HL-60 (cell line): ENCODE results near the gene NRXN2.
A peak's percentile ranks its signal among the peaks of the same experiment; 100 is the strongest.

Source experiments
- DNase-seq, 2 experiments: peaks; one replicate each; pipeline ENCODE4 v3.0.0-alpha.2; 2010 to 2020; ENCODE audit warnings: low read depth in 1 of 2, low spot score in 1 of 2
- H3K27ac ChIP-seq: fragments of 250-450 bp; sonication (Bioruptor Pico); replicated peaks from 2 replicates; pipeline ENCODE4 v1.5.1; 2020; ENCODE audit warnings: mild to moderate bottlenecking, moderate library complexity
- H3K27me3 ChIP-seq: fragments of 250-450 bp; sonication (Bioruptor Pico); 2 replicates; pipeline ENCODE4 v1.5.1; 2021; ENCODE audit warnings: mild to moderate bottlenecking, moderate library complexity; ENCODE audit not compliant: insufficient read depth, poor library complexity, severe bottlenecking
- H3K4me3 ChIP-seq: replicated peaks from 2 replicates; pipeline ENCODE4 v1.5.1; 2011; ENCODE audit warnings: mild to moderate bottlenecking, control low read depth, low read length; ENCODE audit not compliant: insufficient read depth
- GABPA ChIP-seq: IDR thresholded peaks from 2 replicates; pipeline ENCODE4 v1.6.1; 2012; ENCODE audit warnings: low read depth
- POLR2AphosphoS5 ChIP-seq: IDR thresholded peaks from 2 replicates; pipeline ENCODE4 v1.6.1; 2012; ENCODE audit warnings: low read depth
- SPI1 ChIP-seq: IDR thresholded peaks from 2 replicates; pipeline ENCODE4 v1.6.1; 2012; ENCODE audit warnings: low read depth, mild to moderate bottlenecking, borderline replicate concordance
- TF ChIP-seq, protein P1 (sequence below): IDR thresholded peaks from 2 replicates; pipeline ENCODE4 v1.6.1; 2012; ENCODE audit warnings: low read depth; ENCODE audit not compliant: insufficient replicate concordance
- TF ChIP-seq, protein P2 (sequence below): IDR thresholded peaks from one replicate; pipeline ENCODE4 v1.5.1; 2011; ENCODE audit warnings: low read length, control low read depth, inconsistent platforms; ENCODE audit not compliant: insufficient read depth

Gene NRXN2

DNA sequence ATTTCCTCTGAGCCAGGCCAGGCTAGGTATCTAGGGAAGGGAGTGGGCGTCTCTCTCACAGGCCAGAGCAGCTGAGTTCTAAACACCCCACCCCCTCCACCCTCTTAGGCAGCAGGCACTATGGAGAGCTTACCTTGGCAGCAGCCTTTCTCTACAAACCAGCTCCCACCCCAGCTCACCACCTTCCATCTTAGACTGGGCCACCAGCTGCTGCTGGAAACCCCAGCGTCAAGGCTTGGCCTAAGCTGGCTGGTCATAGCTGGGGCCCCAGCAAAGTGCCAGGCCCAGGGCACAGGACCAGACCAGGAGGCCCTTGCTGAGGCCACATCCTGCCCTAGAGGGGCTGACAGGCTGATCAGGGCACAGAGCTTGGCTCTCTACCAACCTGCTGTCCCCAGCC, 111.8 kb downstream of the NRXN2 start:
- TF ChIP-seq, protein P1, sequence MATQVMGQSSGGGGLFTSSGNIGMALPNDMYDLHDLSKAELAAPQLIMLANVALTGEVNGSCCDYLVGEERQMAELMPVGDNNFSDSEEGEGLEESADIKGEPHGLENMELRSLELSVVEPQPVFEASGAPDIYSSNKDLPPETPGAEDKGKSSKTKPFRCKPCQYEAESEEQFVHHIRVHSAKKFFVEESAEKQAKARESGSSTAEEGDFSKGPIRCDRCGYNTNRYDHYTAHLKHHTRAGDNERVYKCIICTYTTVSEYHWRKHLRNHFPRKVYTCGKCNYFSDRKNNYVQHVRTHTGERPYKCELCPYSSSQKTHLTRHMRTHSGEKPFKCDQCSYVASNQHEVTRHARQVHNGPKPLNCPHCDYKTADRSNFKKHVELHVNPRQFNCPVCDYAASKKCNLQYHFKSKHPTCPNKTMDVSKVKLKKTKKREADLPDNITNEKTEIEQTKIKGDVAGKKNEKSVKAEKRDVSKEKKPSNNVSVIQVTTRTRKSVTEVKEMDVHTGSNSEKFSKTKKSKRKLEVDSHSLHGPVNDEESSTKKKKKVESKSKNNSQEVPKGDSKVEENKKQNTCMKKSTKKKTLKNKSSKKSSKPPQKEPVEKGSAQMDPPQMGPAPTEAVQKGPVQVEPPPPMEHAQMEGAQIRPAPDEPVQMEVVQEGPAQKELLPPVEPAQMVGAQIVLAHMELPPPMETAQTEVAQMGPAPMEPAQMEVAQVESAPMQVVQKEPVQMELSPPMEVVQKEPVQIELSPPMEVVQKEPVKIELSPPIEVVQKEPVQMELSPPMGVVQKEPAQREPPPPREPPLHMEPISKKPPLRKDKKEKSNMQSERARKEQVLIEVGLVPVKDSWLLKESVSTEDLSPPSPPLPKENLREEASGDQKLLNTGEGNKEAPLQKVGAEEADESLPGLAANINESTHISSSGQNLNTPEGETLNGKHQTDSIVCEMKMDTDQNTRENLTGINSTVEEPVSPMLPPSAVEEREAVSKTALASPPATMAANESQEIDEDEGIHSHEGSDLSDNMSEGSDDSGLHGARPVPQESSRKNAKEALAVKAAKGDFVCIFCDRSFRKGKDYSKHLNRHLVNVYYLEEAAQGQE, result no peak
- TF ChIP-seq POLR2AphosphoS5 (no peak), GABPA (no peak), SPI1 (no peak)
- TF ChIP-seq, protein P2, sequence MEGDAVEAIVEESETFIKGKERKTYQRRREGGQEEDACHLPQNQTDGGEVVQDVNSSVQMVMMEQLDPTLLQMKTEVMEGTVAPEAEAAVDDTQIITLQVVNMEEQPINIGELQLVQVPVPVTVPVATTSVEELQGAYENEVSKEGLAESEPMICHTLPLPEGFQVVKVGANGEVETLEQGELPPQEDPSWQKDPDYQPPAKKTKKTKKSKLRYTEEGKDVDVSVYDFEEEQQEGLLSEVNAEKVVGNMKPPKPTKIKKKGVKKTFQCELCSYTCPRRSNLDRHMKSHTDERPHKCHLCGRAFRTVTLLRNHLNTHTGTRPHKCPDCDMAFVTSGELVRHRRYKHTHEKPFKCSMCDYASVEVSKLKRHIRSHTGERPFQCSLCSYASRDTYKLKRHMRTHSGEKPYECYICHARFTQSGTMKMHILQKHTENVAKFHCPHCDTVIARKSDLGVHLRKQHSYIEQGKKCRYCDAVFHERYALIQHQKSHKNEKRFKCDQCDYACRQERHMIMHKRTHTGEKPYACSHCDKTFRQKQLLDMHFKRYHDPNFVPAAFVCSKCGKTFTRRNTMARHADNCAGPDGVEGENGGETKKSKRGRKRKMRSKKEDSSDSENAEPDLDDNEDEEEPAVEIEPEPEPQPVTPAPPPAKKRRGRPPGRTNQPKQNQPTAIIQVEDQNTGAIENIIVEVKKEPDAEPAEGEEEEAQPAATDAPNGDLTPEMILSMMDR, result no peak
- Histone ChIP-seq H3K4me3 (no peak overlapping the region), H3K27me3 (no peaks in the 10 kb centered on the region), H3K27ac (peak overlapping the region; percentile 73)
- no peak for DNase-seq

- DNase-seq, result no peak
- Histone ChIP-seq H3K27ac (no peak overlapping the region), H3K27me3 (no peaks in the 10 kb centered on the region), H3K4me3 (no peak overlapping the region)
- TF ChIP-seq, protein P2, result no peak
- TF ChIP-seq POLR2AphosphoS5 (no peak), GABPA (no peak), SPI1 (no peak)
- TF ChIP-seq, protein P1, result no peak
Observed at GRCh38 chr11:64610596-64610995, 112.4 kb downstream of the NRXN2 start.

GRCh38 chr11:64609436-64610047, 113.5 kb downstream of the NRXN2 start:
- Histone ChIP-seq H3K27me3 (no peaks in the 10 kb centered on the region), H3K4me3 (no peak overlapping the region), H3K27ac (0 out of 2 replicates have a peak overlapping the region, but pooled peaks have one; percentile 1)
- TF ChIP-seq SPI1, result no peak
- no peak for TF ChIP-seq POLR2AphosphoS5
- TF ChIP-seq, protein P1, result no peak
- TF ChIP-seq GABPA, result no peak
- TF ChIP-seq, protein P2, result no peak
- DNase-seq, result peak; percentile 65 to 67
